Activated CD4-positive, alpha-beta T cell treated with anti-CD3 and anti-CD28 coated beads, Interleukin-2, Interleukin-4, amounts not matched to agents 100 ng/mL and 50 ng/mL, durations not matched to agents 16 hours and 8 hours (primary cell): ENCODE results near the gene ZSWIM6.
A peak's percentile ranks its signal among the peaks of the same experiment; 100 is the strongest.

ENCODE experiments used
- DNase-seq: peaks from one replicate; pipeline ENCODE4 v3.0.0-alpha.2; 2020; ENCODE audit warnings: low spot score

Gene ZSWIM6

DNA sequence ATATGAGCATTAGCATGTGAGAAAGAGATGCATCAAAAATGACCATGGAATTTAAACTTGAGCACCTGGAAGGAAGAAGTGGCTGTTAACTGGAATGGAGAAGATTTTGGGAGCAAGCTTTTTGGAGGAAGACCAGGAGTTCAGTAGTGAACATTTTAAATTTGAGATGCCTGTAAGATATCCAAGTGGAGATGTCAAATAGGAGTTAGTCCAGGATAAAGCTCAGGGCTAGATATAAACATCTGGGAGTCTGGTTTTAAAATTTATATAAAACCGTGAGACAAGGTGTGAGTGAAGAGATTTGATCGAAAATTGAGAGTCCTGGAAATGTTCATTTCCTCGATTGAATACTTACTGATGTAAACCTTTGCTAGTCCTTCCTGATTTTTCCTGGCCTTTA is 217.5 kb downstream of the ZSWIM6 start:
- DNase-seq, result no peak

DNA sequence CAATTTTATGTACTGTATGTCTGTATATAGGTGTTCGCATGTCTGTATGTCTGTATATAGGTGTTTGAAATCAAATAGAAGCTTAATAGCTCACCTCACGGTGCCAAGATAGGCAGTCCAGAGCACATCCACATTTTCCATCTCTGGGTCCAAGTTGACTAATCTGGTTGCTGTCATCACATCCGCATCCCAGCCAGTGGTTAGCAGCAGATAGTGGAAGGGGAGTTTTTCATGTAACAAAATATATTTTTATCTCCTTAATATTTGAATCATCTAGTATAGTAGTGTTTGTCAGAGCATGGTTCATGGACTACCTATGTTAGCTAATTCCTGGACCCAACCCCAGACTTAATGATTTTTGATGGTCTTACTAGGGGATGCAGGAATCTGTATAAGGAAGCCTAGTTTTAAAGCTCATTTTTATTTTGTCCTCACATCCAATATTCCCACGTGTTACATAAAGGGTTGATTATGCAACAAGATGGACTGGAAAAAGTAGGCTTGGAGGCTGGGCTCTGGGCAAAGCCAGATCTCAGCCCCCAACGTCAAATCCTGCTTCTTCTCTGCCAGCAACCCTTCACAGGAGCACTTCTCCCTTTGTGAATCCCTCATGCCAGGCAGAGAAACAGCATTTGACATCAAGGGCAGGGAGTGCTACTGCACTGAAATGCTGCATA is 219.7 kb downstream of the ZSWIM6 start:
- DNase-seq, result no peak

DNA sequence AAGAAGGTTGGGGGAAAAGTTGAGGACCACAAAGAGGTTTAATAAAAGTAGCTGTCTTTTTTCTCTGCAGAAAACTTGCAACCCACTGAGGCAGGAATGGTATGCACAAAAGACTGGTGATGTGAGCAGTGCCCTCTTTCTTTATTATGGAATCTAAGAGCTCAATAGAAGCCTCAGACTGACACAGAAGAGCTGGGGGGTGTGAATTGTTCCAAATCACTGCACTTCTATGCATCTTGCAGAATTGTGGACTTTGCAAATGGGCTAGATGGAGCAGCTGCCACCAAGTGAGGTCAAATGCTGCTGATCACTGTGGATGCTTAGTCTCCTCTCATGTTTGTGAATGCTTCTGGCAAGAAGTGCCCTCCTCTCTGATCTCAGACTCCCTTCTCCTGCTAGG is 227.1 kb downstream of the ZSWIM6 start:
- DNase-seq, result no peak

DNA sequence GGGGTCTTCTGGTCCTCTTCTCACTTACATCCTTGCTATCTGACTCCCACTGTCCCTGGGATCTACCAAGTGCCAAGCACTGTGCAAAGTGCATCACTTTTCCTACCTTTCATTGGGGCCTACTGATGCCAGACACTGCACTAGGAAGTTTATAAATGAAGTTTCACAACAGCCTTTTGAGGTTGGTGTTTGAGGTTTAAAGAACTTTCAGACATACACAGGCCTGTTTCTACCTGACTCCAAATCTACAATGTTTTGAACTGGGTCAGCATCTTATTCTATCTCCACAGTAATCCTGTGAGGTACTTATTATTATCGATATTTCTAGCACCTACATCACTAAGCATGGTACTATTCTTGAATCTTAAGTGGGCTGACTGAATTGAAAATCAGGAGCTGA is 227.7 kb downstream of the ZSWIM6 start:
- no peak for DNase-seq

DNA sequence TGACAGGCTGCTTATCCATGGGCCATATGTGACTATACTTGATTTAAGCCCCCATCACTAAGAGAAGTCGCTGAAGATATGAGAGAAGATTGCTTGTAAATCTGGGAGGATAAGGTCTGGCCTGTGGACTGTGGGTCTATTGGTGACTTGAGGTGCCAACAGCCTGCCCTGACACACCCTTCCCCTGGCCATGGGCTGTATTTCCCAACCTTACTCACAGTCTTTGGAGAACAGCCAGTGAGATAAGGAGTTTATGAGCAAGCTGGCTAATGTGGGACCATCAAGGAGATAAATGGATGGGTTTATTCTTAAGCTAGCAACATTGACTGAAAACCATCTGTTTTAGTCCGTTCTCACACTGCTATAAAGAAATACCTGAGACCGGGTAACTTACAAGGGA is 231.3 kb downstream of the ZSWIM6 start:
- no peak for DNase-seq

DNA sequence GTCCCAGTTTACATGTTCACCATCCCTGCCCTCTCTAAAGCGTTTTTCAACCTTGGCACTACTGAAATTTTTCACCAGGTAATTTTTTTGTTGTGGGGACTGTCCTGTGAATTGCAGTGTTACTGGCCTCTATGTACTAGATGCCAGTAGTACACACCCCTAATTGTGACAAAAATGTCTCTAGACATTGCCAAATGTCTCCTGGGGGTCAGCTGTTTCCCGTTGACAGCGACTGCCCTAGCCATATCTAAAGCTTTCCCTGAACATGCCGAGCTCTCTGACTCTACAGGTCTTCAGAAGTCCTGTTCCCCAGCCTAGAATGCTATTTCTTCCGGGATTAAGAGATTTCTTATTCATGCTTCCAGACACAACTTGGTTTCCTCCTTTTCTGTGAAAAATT is 235.3 kb downstream of the ZSWIM6 start:
- DNase-seq, result no peak

DNA sequence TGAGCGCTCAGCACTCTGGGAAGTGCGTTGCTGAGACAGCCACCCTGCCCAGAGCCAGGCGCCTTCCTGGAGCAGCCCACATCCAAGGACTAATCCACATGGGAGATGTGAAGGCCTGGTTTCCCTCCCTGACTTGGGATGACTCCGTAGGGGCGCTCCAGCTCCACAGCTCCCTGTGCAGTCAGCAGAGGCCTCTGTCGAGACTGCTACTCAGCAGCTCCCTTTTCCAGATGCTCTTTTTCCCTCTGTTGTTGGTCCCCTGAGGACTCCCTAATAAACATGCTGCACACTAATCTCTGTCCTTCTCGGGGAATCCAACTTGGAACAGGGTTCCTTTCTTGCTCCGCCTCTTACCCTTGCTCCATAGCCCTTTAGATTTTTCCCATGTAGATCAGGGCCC is 237.3 kb downstream of the ZSWIM6 start:
- DNase-seq, result no peak

DNA sequence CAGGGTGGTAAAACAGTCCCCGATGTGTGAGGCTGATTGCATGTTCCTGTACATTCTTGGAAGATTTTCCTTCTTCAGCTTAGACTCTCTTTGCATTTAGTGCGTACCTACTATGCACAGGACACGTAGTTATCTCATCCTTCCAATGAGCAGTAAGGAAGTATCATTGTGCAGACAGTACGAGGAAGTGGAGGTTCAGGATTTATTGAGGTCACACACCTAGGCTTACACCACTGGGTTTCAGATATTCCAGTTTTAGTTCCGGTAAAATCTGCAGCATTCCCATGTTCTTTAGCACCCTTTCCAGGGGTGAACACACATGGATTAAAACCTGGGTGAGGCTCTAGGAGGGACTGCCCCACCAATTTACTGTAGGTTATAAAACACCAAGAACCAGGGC is 238.7 kb downstream of the ZSWIM6 start:
- DNase-seq, result no peak

DNA sequence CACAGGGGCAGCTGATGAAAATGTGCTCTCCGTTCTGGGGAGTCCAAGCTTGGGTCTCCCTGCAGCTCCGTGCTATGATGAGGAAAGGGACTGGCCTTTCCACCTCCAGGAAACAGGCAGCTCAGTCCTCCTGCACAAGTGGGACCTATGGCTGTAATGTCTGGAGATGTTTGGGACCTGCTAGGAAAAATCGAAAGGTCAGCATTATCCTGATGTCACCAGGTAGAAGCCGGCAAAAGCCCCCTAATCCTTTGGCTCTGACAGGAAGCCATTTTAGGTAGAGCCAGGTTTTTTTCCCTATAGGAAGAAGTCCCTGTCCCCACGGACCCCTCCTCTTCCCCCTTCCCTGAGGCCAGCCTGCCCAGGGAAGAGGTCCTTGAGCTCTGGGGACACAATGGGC is 240.9 kb downstream of the ZSWIM6 start:
- no peak for DNase-seq

DNA sequence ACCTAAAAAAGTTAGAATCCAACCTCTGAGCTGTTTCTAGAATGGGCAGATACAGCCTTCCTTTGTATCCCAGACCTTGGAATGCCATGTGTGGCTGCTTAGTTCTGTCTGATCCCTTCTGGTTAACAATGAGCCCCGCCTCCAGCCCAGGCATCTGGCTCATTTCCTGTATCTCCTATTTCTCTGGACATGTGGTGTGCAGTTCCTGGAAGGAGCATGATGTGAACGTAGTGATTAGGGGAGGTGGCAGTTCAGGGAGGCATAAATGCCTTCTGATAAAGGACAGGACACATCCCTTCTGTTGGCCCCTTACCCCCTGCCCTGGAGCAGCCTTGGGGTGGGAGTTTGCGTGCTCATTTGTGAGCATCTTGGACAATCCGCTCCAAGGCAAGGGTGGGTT is 243.0 kb downstream of the ZSWIM6 start:
- DNase-seq, result no peak

DNA sequence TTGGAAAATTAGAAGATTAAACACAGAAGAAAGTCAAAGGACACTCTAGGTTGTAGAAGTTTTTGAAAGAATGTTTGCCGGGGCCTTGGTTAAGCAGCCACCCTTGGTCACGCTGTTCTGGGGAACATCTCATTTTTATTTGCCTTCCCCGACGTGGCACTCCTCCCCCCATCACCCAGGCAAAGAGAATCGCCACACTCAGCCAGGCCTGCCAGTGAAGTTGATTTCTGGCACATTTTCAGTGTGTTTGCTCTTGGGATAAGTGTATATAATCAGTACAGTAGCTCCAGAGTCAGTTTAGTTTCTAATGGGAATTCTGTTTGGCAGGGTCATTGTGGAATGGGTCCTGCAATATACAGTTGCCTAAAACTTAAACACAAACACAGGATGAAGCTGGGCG is 243.5 kb downstream of the ZSWIM6 start:
- DNase-seq, result no peak

DNA sequence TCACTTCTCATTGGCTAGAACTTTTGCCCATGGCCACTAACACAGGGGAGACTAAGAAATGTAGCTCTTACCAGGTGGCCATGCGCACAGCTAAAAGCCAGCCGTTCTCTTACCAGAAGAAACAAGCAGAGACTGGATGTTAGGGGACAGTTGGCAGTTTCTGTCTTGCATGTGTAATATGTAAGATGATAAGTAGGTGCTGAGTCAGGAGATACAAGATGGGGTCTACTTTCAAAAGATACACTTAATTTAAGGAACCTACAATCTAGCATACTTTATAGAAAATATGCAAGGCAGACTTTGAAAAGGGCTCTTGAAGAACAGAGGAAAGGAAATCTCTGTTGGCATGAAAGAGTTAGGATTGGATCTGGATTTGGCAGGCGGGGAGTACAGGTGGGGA is 244.5 kb downstream of the ZSWIM6 start:
- DNase-seq, result no peak

DNA sequence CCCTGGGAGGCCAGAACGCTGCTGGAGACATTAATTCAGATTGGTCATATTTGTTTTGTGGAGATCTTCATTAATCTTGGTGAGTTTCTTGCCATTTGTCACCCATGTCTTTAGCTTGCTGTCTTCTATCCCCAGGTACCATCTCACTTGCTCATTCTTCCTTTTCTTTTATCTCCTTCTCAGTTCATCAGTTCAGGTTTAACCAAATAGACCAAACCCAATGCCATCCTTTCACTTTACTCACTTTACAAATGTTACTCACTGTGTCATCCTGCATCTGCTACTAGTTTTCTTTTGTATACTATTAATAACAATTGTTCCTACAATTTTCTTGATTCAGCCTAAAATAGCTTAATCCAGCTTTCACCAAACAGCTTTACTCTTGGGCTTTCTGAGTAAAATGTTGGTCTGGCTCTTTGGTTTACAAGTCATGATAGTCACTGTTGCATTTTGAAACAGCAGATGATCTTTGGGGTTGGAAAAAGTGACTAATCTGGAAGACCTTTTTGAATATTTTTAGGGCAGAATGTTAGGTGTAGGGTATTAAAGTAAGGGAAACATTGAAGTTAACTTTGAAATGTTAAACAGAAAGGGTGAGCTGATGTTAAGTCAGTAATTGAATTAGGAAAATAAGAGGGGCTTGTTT is 246.9 kb downstream of the ZSWIM6 start:
- peak; percentile 37 for DNase-seq

DNA sequence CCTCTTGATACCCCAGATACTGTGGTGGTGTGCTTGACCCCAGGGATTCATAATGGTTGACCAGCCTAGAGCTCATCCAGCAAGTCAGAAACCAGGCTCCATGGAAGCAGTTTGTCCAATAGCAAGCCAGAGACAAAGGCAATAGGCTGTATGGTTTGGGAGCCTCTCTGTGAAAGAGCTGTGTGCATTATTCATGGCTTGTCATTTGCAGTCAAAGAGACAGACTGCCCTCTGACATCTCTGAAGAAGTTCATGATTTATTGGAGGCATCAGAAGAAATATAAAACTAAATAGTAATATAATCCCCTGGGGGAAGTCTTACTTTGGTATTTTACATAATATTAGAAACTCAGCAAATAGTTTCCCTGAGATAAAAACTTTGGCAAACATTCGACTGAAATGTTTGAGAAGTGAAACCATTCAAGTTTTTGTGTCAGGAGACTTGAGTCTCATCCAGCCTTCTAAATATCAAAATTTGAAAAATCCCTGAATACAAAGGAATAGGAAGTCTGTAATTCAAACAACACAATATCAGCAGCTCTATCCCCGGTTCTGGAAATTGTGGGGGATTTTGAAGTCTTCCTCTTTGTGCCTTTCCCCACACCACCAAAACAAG is 250.3 kb downstream of the ZSWIM6 start:
- no peak for DNase-seq

DNA sequence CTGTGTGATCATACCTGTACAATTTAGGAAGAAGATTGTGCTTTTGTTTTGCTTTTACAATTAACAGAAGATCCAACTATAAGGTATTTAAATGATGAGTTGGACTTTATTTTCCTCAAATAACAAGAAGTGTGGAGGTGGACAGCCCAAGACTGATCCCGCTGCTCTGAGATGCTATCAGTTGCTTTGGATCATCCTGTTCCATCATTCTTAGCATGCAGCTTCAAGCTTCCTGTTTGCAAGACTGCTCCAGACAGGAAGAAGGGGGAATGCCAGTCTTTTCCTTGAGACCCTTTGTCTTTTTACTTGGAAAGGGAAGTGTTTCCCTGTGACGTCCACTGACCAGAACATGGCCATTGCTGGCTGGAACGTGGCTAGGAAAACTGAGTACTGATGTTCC is 250.8 kb downstream of the ZSWIM6 start:
- DNase-seq, result no peak

DNA sequence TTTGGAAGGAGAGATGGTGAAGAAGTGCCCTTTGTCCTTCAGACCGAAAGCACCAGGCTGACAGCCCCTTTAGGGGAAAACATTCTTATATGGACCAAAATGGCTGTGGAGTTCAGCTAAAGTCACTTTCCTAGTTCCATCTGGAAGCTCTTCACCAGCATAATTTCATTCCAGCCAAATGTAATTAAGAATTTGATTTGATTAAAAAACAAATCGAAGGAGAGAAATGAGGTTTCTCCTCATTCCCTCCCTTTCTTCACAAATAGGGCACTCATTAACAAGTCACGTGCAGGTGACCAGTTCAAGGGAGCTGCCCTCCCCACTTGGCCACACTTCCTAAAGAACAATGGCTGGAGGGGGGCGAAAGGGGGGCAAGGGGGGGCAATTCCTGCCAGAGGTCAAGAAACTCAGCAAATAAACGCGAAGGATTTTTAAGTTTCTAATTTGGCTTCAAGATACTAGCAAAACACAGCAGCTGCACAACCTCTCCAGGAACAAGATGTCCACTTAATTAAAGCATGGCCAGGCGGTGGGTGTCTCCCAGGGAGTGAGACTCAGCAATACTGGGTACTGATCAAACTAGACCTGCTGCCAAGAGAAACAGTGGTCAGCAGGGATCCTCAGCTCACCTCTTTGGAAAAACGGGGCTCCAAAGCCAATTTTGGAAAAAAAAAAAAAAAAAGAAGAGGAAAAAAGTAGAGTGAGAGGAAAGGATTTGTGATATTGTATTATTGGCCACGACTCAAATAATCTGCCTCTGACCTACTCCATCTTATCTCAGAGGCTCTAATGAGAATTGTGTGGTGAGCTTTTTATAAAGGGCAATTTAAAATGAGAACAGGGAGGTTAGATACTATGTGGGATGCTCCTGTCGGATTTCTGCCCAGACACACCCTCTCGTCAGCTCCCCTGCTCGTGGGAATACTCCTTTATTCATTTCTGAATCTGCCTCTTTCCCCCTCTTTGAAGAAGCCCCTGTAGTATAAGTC is 254.3 kb downstream of the ZSWIM6 start:
- no peak for DNase-seq

DNA sequence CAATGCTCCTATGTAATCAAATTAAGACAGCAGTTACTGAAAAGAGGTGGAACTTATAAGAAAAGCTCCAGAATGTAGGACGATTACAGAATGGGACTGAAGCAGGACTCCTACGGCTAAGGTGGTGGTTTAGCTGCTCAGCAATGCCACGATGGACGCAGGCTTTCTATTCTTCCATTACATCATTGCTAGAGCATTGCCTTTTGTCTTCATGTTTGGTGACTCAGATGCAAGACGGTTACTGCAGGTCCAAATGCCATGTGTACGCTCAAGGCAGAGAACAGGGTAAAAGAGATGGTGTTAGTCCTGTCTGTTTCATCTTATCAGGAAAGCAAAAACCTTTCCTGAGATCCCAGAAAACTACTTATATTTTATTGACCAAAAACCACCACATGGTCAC is 255.1 kb downstream of the ZSWIM6 start:
- DNase-seq, result no peak

DNA sequence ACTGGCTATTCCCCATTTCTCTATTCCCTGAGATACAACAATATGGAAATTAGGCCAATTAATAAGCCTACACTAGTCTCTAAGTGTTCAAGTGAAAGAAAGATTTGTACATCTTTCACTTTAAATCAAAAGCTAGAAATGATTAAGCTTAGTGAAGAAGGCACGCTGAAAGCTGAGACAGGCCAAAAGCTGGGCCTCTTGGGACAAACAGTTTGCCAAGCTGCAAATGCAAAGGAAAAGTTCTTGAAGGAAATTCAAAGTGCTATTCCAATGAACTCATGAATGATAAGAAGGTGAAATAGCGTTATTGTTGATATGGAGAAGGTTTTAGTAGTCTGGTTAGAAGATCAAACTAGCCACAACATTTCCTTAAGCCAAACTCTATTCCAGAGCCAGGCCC is 256.2 kb downstream of the ZSWIM6 start:
- DNase-seq, result no peak

DNA sequence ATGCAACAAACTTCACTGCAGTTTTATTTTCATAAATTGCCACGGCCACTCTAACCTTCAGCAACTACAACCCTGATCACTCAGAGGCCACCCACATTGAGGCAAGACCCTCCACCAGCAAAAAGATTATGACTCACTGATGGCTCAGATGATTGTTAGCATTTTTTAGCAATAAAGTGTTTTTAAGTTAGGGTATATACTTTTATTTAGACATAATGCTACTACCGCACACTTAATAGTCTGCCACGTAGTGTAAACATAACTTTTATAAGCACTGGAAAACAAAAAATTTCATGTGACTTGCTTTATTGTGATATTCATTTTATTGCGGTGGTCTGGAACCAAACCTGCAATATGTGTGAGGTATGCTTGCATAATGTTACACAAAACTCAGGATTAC is 257.9 kb downstream of the ZSWIM6 start:
- no peak for DNase-seq

DNA sequence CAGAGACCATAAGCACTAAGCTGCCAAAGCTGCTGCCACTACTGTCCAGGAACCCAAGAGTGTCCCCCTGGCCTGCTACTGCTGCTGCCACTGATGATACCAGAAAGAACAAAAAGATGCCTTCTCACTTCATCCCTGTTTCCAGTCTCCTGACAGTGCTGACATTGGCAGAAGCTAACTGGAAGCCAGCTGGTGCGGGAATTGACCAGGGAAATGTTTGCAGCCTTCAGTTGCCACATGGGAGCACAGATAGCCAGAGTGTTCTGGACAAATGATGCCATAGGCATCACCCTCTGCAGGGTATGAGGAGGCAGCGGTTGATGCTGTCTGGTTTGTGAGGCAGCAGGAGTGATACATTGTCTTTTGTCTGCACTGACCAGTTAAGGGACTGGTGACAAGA is 258.4 kb downstream of the ZSWIM6 start:
- DNase-seq, result no peak

DNA sequence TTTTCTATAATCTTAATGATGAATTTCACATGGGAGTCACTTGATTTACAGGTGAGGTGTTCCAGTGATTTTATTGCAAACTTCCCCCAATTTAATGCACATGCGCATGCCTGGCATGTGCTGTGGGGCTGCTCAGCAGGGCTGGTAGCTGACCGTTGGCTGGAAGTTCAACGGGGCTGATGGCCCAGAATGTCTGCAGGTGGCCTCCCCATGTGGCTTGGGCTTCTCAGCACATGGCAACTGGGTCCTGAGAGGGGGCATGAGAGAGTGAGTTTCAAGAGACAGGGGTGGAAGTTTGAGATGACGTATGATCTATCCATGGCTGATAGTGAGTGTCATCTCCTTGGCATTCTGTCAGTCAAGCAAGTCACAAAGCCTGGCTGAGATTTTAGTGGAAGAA is 259.8 kb downstream of the ZSWIM6 start:
- no peak for DNase-seq

DNA sequence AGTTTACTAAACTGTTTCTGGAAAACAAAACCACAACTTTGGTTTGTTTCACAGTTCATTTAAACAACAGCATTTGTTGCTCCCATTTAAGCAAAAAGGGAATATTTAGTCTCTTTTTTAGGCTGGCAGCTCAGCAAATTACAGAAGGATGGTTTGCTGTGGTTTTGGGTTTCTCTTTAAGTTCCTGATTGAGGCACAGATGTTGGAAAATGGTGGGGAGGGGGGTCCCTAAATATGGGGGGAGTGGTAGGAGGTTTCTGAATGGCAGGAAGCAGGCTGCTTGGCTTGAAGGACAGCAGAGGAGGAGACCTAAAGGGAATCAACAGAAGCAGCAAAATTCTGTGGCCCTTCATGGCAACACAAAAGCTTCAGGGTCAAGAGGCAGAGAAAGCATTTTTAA is 263.4 kb downstream of the ZSWIM6 start:
- no peak for DNase-seq
